Endometrial microvascular endothelial cells (primary cell): Measurements from ENCODE around the gene GATAD2A. TPM values are rescaled to one million over a fixed set of nuclear protein-coding genes. Genes with fewer than 3 reads are reported as not detected.
"Not testable (repeated sequence)": the region's sequence is repeated elsewhere in the genome, so short reads cannot be mapped to it uniquely, and the experiment has no call there.

ENCODE experiments used
- in situ Hi-C: cut with HindIII; loops from 2 replicates; pipeline ENCODE4 v1.10.0; 2017; ENCODE audit warnings: low sequenced_read_pairs, low pct_unique_long_range_greater_than_20kb; ENCODE audit errors: inconsistent ontology term
- total RNA-seq: library from RNA; depleted of rRNA; stranded (reverse); fragments of >200 nt; gene quantifications from one replicate; pipeline ENCODE4 v1.2.3, GENCODE V29; 2015; ENCODE audit errors: inconsistent ontology term

Gene GATAD2A, protein sequence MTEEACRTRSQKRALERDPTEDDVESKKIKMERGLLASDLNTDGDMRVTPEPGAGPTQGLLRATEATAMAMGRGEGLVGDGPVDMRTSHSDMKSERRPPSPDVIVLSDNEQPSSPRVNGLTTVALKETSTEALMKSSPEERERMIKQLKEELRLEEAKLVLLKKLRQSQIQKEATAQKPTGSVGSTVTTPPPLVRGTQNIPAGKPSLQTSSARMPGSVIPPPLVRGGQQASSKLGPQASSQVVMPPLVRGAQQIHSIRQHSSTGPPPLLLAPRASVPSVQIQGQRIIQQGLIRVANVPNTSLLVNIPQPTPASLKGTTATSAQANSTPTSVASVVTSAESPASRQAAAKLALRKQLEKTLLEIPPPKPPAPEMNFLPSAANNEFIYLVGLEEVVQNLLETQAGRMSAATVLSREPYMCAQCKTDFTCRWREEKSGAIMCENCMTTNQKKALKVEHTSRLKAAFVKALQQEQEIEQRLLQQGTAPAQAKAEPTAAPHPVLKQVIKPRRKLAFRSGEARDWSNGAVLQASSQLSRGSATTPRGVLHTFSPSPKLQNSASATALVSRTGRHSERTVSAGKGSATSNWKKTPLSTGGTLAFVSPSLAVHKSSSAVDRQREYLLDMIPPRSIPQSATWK
- 102 TPM for total RNA-seq

DNA sequence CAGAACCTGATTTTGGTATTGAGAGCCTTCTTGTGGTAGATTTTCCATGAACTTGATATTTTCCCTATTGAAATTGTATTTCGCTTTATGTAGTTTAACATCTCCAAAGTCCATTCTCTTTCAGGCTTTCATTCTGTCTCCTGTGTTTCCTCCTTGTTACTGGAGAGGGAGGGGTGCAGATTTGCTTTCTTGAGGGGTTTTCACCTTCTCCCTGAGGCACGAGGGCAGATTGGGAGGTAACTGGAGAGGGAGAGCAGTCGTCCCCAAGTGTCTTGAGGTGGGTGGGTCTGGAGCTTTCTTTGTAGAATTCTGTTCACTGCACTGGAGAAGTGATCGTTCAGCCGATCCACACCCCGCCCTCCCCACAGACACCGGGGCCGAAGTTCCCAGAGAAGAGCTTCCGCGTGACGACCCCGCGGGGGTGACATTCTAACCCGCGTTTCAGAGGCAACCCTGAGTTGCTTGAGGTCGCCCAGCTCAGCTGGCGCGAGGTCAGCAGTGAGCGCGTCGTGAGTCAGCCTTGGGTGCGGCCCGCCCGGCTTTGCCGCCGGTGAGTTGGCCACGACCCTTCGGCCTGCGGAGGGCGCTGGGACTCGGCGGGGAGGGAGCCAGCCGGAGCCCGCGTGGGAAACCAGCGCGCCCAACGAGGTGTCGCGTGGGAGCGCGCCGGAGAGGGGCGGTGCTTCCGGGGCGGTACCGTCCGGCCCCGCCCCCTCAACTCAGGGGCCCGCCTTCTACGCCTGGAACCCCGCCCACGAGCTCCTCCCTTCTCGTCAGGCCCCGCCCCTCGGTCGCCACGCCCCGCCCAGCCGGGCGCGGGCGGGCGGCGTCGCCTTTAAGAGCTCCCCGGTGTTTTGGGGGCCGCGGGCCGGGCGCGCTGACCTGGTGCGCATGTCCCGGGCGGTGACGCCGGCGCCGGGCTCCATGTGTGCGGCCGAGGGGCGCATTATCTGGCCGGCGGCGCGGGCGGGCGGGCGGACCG is at the start of gene GATAD2A:
GATAD2A (plus strand) TSS at position 797 of the 982 bp plus-strand sequence. CDS start 59,671 bp downstream, outside the sequence.
- in situ Hi-C loops, result no loop called here

DNA sequence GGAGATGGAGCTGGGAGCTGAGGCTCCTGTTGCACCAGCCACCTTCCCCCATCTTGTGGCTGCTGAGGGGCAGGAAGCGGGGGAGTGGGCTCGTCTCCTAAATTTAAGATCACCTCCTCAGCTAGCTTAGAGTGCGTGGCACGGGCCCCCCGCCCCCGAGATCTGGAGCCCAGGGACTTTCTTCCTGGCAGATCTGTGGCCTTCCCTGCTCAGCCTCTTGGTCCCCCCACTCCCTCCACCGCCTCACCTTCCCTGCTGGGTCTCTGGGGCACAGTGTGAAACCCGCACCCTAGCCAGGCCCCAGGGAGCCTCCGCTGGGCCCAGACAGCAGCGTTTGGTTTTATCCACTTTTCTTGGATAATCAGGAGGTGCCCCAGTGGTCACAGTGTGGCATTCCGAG is 49.0 kb upstream of the GATAD2A start:
- in situ Hi-C loops, result no loop called here

DNA sequence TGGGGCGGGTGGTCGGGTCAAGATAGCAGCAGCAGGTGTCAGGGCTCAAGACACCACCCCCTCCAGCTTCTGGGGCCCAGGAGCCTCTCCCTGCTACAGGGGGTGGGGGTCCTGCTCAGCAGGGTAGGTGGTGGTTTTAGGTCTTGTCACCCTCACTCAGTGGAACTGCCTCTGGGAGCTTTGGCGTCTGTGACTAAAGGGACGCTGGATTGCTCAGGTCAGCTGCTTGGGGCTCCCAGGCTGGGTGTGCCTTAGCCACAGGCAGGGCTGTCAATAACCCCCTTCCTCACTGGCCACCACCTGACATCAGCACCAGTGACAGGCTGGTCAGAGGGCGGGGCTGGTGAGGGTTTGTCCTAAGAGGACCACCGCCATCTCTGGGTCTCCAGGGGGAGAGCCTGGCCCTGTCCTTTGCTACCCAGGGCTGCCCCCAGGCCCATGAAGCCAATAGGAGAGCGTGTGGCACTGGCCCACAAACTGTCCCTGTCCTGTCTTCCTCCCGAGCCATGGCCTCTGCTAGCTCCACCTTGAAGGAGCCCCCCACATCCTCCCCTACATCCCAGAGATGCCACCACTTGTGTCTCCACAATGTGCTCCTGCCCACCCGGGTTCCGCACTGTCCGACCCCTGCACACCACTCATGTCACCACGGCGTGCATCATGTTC is 48.4 kb upstream of the GATAD2A start:
- in situ Hi-C loops, result no loop called here

DNA sequence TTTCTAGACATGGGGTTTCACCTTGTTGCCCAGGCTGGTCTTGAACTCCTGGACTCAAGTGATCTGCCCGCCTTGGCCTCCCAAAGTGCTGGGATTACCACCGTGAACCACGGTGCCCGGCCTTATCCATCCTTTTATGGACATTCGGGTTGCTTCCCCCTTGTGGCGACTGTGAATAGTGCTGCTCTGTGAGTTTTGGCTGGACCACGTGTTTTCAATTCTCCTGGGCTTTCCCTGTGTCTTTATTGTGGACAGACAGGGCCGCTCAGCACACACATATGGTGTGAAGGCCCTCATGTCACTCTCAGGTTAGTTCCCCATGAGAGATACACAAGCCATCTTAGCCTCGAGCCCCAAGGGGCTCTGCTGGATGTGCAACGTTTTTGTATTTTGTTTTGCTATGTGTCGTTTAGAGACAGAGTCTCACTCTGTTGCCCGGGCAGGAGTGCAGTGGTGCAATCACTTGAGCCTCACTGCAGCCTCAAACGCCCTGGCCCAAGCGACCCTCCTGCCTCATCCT is 44.3 kb upstream of the GATAD2A start:
- in situ Hi-C loops, result no loop called here

DNA sequence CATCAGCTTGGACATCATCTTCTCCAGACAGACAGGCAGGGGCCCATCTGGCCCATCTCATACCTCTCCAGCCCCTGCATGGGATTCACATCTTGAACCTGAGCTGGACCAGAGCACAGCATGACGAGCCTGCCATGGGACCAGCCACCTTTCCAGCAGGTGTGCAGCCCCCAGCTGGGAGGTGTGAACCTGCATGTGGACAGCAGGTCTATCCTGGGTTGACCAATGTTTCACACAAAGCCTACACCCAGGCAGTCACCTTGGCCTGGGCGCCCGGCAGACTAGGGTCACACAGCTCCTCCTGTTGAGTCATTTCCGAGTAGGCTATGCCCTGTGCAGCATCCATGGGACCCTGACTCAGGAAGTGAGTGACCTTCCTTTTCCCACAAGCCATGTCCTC is 43.4 kb upstream of the GATAD2A start:
- in situ Hi-C loops, result no loop called here

DNA sequence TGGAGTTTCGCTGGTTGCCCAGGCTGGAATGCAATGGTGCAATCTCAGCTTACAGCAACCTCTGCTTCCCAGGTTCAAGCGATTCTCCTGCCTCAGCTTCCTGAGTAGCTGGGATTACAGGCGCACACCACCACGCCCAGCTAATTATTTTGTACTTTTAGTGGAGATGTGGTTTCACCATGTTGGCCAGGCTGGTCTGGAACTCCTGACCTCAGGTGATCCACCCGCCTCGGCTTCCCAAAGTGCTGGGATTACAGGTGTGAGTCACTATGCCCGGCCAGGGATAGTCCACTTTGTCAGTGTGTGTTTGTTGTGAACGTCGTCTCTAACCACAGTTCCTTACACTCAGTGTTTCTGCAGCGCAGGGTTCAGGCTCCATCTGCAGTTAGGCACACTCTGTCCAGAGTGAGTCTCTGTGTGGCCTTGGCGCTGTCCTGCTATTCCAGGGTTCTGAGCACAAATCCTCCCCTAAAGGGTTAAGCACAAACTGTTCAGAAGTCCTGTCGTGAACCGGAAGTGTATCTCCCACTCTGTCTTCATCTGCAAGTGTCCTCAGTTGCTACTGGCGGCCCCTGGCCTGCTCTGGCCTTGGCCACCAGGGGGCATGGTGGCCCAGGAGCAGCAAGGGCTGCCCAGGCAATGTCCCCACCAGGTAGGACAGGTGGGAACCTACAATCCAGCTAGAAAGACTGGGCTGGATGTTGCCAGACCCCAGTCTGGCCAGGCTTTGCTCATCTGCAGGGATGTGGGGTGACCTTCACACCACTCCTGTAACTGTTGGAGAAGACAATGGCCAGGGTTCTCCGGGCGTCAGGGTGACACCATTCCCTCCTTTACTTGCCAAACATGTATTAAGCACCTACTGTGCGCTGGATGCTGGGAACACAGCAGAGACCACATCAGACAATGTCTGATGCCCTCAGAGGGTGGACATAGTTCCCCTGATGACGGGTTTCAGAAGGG is 38.8 kb upstream of the GATAD2A start:
- in situ Hi-C loops, result no loop called here

DNA sequence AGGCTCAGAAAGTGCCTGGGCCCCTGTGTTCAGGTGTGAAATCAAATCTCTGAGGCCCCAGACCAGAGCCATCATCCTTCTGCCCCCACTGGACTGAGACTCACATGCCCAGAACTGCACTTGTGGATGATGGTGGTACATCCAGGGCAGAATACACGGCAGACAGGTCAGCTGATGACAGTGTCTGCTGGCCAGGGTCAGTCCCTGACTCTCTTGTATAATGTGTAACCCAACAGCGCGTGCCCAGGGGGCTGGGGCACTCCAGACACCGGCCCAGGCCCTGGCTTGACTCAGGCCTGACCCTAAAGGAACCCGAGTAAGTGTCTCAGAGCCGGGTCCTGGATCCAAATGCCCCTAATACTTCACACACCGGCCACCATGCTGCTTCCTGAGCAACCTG is 37.4 kb upstream of the GATAD2A start:
- in situ Hi-C loops, result no loop called here

DNA sequence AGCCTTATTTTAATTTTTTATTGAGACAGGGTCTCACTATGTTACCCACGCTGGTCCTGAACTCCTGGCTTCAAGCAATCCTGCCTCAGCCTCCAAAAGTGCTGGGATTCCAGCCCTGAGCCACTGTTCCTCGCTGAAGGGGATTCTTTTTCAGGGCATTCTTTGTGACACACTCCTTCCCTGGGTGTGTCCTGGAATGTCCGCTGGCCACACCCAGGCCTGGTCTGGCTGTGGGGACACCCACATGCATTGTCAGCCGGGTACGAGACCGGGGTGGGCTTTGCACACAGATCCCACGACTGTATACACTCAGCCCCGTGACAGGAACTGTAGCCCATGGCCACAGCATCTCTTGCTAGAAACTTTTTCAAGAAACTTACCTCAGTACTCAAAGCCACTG is 34.4 kb upstream of the GATAD2A start:
- in situ Hi-C loops, result no loop called here

DNA sequence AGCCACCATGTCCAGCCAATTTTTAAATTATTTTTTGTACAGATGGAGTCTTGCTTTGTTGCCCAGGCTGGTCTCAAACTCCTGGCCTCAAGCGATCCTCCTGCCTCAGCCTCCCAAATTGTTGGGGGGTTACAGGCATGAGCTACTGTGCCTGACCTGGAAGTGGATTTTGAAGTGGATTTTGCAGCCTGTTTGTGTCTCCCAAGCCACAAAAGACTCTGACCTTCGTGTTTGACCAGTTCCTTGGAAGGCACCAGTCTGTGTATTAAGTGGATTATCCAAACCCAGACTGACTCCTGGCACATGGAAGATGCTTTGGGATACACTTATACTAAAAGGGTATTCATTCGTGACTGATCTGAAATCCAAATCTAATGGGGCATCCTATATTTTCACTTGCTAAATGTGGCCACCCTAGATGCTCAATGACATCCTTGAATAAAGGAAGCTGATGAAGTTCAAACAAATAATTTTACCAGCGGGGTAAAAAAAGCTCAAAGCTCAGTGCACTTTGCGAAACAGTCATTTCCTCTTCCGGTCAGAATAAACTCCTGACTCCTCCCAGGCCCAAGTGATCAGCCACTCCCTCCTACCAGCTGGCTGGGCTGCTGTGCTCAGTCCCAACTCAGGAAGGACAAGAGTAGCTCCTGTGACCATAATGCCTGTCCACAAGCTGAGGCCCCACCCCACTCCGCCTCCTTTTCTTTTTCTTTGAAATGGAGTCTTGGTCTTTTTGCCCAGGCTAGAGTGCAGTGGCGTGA is 32.6 kb upstream of the GATAD2A start:
- in situ Hi-C loops, result no loop called here

DNA sequence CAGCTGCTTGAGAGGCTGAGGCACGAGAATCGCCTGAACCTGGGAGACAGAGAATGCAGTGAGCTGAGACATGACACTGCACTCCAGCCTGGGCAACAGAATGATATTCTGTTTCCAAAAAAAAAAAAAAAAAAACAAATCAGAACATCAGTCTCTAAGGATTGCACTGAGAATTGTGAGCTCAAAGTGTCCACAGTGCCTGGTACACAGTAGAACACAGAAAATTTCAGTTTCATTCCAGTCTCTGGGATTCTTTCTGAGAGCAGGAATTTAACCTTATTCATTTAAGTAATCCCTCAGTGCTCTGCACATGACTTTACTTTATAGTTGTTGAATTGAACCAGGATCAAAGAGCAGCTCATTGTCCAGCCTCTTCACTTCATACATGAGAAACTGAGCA is 25.9 kb upstream of the GATAD2A start:
- in situ Hi-C loops, result no loop called here

DNA sequence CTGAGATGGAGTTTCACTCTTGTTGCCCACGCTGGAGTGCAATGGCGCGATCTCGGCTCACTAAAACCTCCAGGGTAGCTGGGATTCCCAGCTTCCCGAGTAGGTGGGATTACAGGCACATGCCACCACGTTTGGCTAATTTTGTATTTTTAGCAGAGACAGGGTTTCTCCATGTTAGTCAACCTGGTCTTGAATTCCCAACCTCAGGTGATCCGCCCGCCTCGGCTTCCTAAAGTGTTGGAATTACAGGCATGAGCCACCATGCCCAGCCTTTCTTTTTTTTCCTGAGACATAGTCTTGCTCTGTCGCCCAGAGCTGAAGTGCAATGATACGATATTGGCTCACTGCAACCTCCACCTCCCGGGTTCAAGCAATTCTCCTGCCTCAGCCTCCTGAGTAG is 25.2 kb upstream of the GATAD2A start:
- in situ Hi-C loops, result not testable (repeated sequence)

DNA sequence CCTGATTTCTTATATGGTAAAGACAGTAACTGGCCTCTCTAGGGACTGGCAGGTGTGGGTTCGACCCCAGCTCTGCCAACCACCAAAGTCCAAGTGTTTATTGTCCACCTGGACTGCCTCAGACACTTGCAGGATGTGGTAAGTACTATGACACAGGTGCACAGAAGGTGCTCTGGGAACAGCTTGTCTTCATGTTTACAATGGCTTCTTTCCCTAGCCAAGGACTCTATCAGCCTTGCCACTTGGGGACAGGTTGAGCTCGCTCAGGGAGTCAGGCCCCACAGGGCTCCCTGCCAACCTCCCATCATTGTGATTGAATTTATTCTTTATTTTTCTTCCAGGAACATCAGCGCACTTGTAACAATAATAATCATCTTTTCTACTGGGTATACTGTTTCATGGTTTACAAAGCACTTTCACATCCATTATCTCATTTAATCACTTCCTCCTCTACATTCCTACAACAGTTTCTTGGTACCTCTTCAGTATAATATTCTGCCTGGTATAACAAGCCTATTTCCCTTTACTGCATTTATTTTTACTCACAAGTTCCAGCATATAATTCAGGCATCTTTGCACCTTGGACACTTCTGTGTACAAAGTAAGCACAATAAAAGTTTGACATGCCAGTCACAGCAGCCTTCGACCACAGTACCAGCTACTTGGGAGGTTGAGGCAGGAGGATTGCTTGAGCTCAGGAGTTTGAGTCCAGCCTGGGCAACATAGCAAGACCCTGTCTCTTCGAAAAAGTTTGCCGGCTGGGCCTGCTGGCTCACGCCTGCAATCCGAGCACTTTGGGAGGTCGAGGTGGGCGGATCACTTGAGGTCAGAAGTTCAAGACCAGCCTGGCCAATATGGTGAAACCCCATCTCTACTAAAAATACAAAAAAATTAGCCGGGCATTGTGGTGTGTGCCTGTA is 24.2 kb upstream of the GATAD2A start:
- in situ Hi-C loops, result no loop called here

DNA sequence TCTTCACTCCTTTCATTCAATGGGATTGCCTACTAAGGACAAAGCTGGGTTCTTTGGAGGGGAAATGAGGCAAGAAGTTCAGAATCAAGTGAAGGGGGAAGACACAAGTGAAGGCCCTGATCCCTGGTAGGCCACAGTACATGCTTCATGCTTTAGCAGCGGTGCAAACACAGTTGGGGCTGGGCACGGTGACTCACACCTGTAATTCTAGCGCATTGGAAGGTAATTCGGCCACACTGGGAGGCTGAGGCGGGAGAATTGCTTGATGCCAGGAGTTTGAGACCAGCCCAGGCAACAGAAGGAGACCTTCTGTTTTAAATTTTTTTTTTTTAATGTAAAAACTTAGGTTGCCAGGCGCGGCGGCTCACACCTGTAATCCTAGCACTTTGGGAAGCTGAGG is 23.4 kb upstream of the GATAD2A start:
- in situ Hi-C loops, result no loop called here

DNA sequence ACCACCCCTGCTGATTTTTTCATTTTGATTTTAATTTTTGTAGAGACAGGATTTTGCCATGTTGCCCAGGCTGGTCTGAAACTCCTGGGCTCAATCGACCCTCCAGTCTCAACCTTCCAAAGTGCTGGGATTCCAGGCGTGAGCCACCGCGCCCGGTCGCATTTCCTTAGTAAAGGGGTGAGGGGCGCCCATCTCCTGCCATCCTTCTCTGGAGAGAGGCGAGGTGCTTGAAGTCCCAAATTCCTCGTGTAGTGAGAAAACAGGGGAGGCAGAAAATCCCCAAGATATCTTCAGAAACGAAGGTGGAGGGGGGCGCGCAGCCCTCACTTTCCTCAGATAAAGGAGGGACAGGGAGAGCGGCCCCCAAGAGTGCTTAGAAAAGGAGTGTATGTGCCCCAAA is 21.0 kb upstream of the GATAD2A start:
- in situ Hi-C loops, result no loop called here

DNA sequence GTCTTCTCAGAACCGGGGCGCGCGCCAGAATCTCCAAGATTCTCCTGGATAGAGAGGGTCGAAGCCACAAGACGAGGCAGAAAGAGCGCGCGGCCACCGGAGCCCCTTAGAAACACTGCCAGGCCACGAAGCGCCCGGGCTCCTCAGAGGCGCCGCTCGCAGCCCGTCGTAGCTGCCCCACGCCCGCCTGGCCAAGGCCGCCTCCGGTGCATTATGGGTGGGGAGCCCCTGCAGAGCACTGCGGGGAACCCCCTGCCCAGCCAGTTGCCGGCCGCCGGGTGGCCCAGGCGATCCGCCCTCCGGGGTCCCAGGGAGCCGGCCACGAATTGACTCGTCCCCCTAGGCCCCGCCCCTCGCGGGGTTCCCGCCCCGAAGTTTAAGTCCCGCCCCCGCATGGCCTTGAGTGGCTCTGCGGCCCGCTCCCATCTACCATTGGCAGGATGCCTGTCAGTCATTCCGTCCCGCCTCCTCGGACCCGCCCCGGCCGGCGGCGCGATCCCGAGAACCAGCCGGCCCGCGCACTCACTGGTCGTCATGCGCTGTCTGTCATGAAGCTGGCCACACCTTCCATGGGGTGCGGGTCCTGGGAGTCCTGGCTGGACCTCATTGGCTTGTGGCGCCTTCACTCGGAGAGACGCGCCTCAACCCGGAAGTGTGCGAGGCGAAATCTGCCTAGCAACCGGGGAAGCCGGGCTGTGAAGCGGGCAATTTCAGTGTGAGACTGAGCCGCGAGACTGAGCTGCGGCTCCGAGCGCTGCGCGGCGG is 20.2 kb upstream of the GATAD2A start:
- in situ Hi-C loops, result no loop called here
